Measurements from ENCODE around the gene ANKRD12. TPM values are rescaled to one million over a fixed set of nuclear protein-coding genes. Genes with fewer than 3 reads are reported as not detected.

The ANKRD12 gene
- total RNA-seq, 6 experiments from 2014 or later = 26.5 to 31.3 (median 29.8) TPM

GRCh38 chr18:9120796-9121195 is 15.8 kb upstream of the ANKRD12 start:
- peaks cover 72% of the 10 kb centered on the region for H3K4me1 Mint-ChIP-seq (ENCODE audit: low read depth)
- peaks cover 1% of the 10 kb centered on the region for H3K27me3 Mint-ChIP-seq (ENCODE audit: insufficient read depth)
- no peak for DNase-seq
- H3K4me3 Mint-ChIP-seq = no peak overlapping the region
- no peak for TF ChIP-seq CTCF (IDR thresholded peaks at IDR 0.05)
- no peaks in the 10 kb centered on the region for H3K9me3 Mint-ChIP-seq
- H3K27ac Mint-ChIP-seq = no peak overlapping the region; the same call in 1 of the 2 replicates
- peaks cover 41% of the 10 kb centered on the region for H3K36me3 Mint-ChIP-seq (ENCODE audit: low read depth)

GRCh38 chr18:9123520-9123919 is 13.1 kb upstream of the ANKRD12 start:
- H3K9me3 Mint-ChIP-seq = no peaks in the 10 kb centered on the region
- peaks cover 49% of the 10 kb centered on the region for H3K4me1 Mint-ChIP-seq (ENCODE audit: low read depth)
- peaks cover 48% of the 10 kb centered on the region for H3K36me3 Mint-ChIP-seq (ENCODE audit: low read depth)
- H3K27me3 Mint-ChIP-seq (ENCODE audit: insufficient read depth) = no peaks in the 10 kb centered on the region; the same call in 1 of the 2 replicates
- H3K27ac Mint-ChIP-seq = no peak overlapping the region
- H3K4me3 Mint-ChIP-seq = no peak overlapping the region
- DNase-seq = no peak
- no peak for TF ChIP-seq CTCF (IDR thresholded peaks at IDR 0.05)

- peak overlapping the region; percentile 16; the same call in 1 of the 2 replicates for H3K27ac Mint-ChIP-seq
- H3K4me3 Mint-ChIP-seq = no peak overlapping the region
- no peaks in the 10 kb centered on the region for H3K9me3 Mint-ChIP-seq
- no peak for TF ChIP-seq CTCF (IDR thresholded peaks at IDR 0.05)
- peaks cover 50% of the 10 kb centered on the region for H3K4me1 Mint-ChIP-seq (ENCODE audit: low read depth)
- no peak for DNase-seq
- H3K36me3 Mint-ChIP-seq (ENCODE audit: low read depth) = peaks cover 56% of the 10 kb centered on the region
- peaks cover 2% of the 10 kb centered on the region for H3K27me3 Mint-ChIP-seq (ENCODE audit: insufficient read depth)
These were observed 11.8 kb upstream of the ANKRD12 start for GRCh38 chr18:9124824-9125223.

- TF ChIP-seq CTCF (IDR thresholded peaks at IDR 0.05) = no peak
- Mint-ChIP-seq H3K27ac (no peak overlapping the region), H3K4me1 (ENCODE audit: low read depth) (peaks cover 52% of the 10 kb centered on the region), H3K27me3 (ENCODE audit: insufficient read depth) (peaks cover 2% of the 10 kb centered on the region), H3K9me3 (no peaks in the 10 kb centered on the region), H3K4me3 (no peak overlapping the region), H3K36me3 (ENCODE audit: low read depth) (peaks cover 59% of the 10 kb centered on the region)
- no peak for DNase-seq
These were observed 10.2 kb upstream of the ANKRD12 start for GRCh38 chr18:9126337-9126736.

- Mint-ChIP-seq H3K4me3 (no peak overlapping the region), H3K4me1 (ENCODE audit: low read depth) (peaks cover 42% of the 10 kb centered on the region), H3K9me3 (no peaks in the 10 kb centered on the region), H3K27ac (no peak overlapping the region), H3K27me3 (ENCODE audit: insufficient read depth) (peaks cover 2% of the 10 kb centered on the region; the same call in 1 of the 2 replicates), H3K36me3 (ENCODE audit: low read depth) (peaks cover 42% of the 10 kb centered on the region)
- TF ChIP-seq CTCF (IDR thresholded peaks at IDR 0.05) = no peak
- no peak for DNase-seq
These were observed 6.4 kb upstream of the ANKRD12 start for GRCh38 chr18:9130195-9130594.

- no peak for TF ChIP-seq CTCF (IDR thresholded peaks at IDR 0.05)
- no peak for DNase-seq
These were observed 5.8 kb upstream of the ANKRD12 start for GRCh38 chr18:9130806-9131205.

More at GRCh38 chr18:9130806-9131205, 5.8 kb upstream of the ANKRD12 start:
- Mint-ChIP-seq H3K27me3 (ENCODE audit: insufficient read depth) (peaks cover 2% of the 10 kb centered on the region; the same call in 1 of the 2 replicates), H3K36me3 (ENCODE audit: low read depth) (peaks cover 36% of the 10 kb centered on the region), H3K4me3 (no peak overlapping the region), H3K9me3 (no peaks in the 10 kb centered on the region), H3K4me1 (ENCODE audit: low read depth) (peaks cover 42% of the 10 kb centered on the region), H3K27ac (no peak overlapping the region)
